ENCODE results near the gene RHEB.

- no peak for TF ChIP-seq EZH2 (IDR thresholded peaks at IDR 0.05; ENCODE audit: insufficient read depth, low read length)
- TF ChIP-seq, protein P1, sequence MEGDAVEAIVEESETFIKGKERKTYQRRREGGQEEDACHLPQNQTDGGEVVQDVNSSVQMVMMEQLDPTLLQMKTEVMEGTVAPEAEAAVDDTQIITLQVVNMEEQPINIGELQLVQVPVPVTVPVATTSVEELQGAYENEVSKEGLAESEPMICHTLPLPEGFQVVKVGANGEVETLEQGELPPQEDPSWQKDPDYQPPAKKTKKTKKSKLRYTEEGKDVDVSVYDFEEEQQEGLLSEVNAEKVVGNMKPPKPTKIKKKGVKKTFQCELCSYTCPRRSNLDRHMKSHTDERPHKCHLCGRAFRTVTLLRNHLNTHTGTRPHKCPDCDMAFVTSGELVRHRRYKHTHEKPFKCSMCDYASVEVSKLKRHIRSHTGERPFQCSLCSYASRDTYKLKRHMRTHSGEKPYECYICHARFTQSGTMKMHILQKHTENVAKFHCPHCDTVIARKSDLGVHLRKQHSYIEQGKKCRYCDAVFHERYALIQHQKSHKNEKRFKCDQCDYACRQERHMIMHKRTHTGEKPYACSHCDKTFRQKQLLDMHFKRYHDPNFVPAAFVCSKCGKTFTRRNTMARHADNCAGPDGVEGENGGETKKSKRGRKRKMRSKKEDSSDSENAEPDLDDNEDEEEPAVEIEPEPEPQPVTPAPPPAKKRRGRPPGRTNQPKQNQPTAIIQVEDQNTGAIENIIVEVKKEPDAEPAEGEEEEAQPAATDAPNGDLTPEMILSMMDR (IDR thresholded peaks at IDR 0.05; ENCODE audit: insufficient read depth, low read depth, low read length): no peak
Measured at GRCh38 chr7:151520419-151521261, 945 bp upstream of the RHEB start.

Data from astrocyte (in vitro differentiated cells and primary cell).